Activated T-helper 1 cell treated with anti-CD3 and anti-CD28 coated beads, Interleukin-12 subunit alpha, Interleukin-12 subunit beta, Interleukin-2, Interleukin-4 antibody, amounts not matched to agents 30 ng/mL and 10 ng/mL and 1 ng/mL, durations not matched to agents 14 hours and 24 hours and 36 hours (primary cell): ENCODE data around the gene TSC1. TPM values are rescaled to one million over a fixed set of nuclear protein-coding genes. Genes with fewer than 3 reads are reported as not detected.
"Not testable (repeated sequence)": the region's sequence is repeated elsewhere in the genome, so short reads cannot be mapped to it uniquely, and the experiment has no call there.

Experiments
- DNase-seq: peaks from one replicate; pipeline ENCODE4 v3.0.0; 2021; ENCODE audit warnings: low spot score
- H3K27ac Mint-ChIP-seq: one replicate; pipeline ENCODE4 v1.8.0; 2021; ENCODE audit warnings: mild to moderate bottlenecking, mixed read lengths
- H3K27me3 Mint-ChIP-seq: one replicate; pipeline ENCODE4 v1.8.0; 2022; ENCODE audit warnings: mild to moderate bottlenecking, moderate library complexity, mixed read lengths; ENCODE audit not compliant: insufficient read depth
- H3K36me3 Mint-ChIP-seq: one replicate; pipeline ENCODE4 v1.8.0; 2021; ENCODE audit warnings: low read depth, mixed read lengths
- H3K4me1 Mint-ChIP-seq: one replicate; pipeline ENCODE4 v1.8.0; 2021; ENCODE audit warnings: low read depth, mixed read lengths
- H3K4me3 Mint-ChIP-seq: one replicate; pipeline ENCODE4 v1.8.0; 2021; ENCODE audit warnings: mild to moderate bottlenecking, moderate library complexity, mixed read lengths
- H3K9me3 Mint-ChIP-seq: one replicate; pipeline ENCODE4 v1.8.0; 2021; ENCODE audit warnings: mixed read lengths
- intact Hi-C: fragments of 100-400 bp; cut with micrococcal nuclease; formaldehyde crosslinking; loops from one replicate; pipeline ENCODE4 v1.15.1; 2024
- total RNA-seq: library from RNA; stranded (reverse); gene quantifications from 2 replicates; pipeline ENCODE4 v1.2.3, GENCODE V29; 2022

Gene TSC1
- total RNA-seq, 1 donor from 2014 or later, result 30.2 TPM

- H3K9me3 Mint-ChIP-seq, result no peaks in the 10 kb centered on the region
- H3K27ac Mint-ChIP-seq, result no peak overlapping the region
- no peaks in the 10 kb centered on the region for H3K4me1 Mint-ChIP-seq
- no peak for DNase-seq
- no peak overlapping the region for H3K4me3 Mint-ChIP-seq
- H3K27me3 Mint-ChIP-seq, result peaks cover 11% of the 10 kb centered on the region
- H3K36me3 Mint-ChIP-seq, result no peaks in the 10 kb centered on the region
- intact Hi-C loops, result no loop called here
These were observed 25.4 kb upstream of the TSC1 start for GRCh38 chr9:132969783-132970182.

- H3K36me3 Mint-ChIP-seq, intact Hi-C loops, H3K4me1 Mint-ChIP-seq, H3K9me3 Mint-ChIP-seq, H3K27me3 Mint-ChIP-seq, DNase-seq, H3K4me3 Mint-ChIP-seq, H3K27ac Mint-ChIP-seq: not testable (repeated sequence)
These were observed 23.5 kb upstream of the TSC1 start for GRCh38 chr9:132967908-132968307.

GRCh38 chr9:132965478-132965877 lies 21.1 kb upstream of the TSC1 start:
- no peaks in the 10 kb centered on the region for H3K4me1 Mint-ChIP-seq
- peaks cover 3% of the 10 kb centered on the region for H3K27me3 Mint-ChIP-seq
- no peaks in the 10 kb centered on the region for H3K9me3 Mint-ChIP-seq
- intact Hi-C loops, result no loop called here
- no peaks in the 10 kb centered on the region for H3K36me3 Mint-ChIP-seq
- H3K4me3 Mint-ChIP-seq, result no peak overlapping the region
- H3K27ac Mint-ChIP-seq, result no peak overlapping the region
- no peak for DNase-seq

DNA sequence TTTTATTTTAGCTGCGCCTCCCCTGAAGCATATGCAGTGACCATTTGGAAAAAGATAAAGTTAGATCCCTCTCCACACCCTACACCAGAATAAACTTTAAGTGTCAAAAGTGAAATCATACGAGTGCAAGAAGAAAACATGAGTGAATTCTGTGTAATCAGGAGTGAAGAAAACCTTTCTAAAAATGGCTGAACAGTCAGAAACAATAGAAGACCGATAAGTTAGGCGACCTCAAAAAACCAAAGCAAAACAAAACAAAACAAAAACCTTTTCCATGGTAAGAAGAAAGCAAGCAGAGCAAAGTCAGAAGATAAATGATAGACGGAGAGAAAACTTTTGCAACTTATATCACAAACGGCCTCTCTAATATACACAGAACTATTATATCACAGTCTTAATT lies 16.6 kb upstream of the TSC1 start:
- H3K36me3 Mint-ChIP-seq, result no peaks in the 10 kb centered on the region
- H3K27me3 Mint-ChIP-seq, result peaks cover 2% of the 10 kb centered on the region
- H3K4me3 Mint-ChIP-seq, result no peak overlapping the region
- intact Hi-C loops, result no loop called here
- H3K27ac Mint-ChIP-seq, result no peak overlapping the region
- H3K9me3 Mint-ChIP-seq, result peaks cover 5% of the 10 kb centered on the region
- no peak for DNase-seq
- H3K4me1 Mint-ChIP-seq, result no peaks in the 10 kb centered on the region

DNA sequence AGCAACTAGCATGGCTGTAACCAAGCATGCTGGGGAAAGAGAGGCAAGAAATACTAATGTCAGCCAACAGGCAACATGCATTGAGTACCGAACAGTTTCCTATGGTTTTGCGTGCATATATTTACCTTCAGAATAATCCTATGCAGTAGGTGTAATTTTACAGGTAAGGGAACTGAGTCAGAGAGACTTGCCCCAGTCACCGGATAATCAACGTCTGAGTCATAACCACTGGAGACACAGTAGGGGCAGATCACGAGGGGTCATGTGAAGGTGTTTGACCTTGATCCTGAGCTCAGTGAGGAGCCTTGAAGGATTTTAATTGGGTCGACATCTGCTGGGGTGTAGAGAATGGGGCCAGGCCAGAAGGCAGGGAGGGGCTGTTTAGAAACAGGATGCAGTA lies 13.4 kb upstream of the TSC1 start:
- Mint-ChIP-seq H3K9me3 (peaks cover 5% of the 10 kb centered on the region), H3K27me3 (no peaks in the 10 kb centered on the region), H3K4me1 (no peaks in the 10 kb centered on the region), H3K4me3 (no peak overlapping the region), H3K27ac (no peak overlapping the region), H3K36me3 (no peaks in the 10 kb centered on the region)
- DNase-seq, result no peak
- intact Hi-C loops, result no loop called here

DNA sequence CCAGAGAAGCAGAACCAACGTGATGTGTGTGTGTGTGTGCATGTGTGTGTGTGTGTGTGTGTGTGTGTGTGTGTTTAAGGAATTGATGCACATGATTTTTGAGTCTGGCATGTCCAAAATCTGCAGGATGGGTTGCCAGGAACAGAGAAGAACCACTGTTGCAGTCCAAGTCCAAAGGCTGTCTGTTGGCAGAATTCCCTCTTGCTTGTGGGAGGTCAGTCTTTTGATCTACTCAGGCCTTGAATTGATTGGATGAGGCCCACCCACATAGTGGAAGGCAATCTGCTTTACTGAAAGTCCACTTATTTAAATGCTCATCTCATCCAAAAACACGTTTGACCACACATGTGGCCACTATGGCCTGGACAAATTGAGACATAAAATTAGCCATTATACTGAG lies 11.4 kb upstream of the TSC1 start:
- peaks cover 5% of the 10 kb centered on the region for H3K9me3 Mint-ChIP-seq
- no peak overlapping the region for H3K27ac Mint-ChIP-seq
- DNase-seq, result no peak
- no peak overlapping the region for H3K4me3 Mint-ChIP-seq
- H3K27me3 Mint-ChIP-seq, result peaks cover 2% of the 10 kb centered on the region
- no peaks in the 10 kb centered on the region for H3K36me3 Mint-ChIP-seq
- H3K4me1 Mint-ChIP-seq, result no peaks in the 10 kb centered on the region
- intact Hi-C loops, result no loop called here

DNA sequence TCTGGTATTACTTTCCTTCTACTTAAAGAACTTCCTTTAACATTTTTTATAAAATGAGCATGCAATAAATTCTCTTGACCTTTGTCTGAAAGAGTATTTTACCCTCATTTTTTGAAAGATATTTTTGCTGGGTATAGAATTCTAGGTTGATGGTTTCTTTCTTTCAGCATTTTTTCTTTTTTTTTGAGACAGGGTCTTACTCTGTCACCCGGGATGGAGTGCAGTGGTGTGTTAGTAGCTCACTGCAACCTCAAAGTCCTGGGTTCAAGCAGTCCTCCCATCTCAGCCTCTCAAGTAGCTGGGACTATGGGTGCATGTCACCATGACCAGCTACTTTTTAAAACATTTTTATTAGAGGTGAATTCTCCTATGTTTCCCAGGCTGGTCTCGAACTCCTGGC lies 10.7 kb upstream of the TSC1 start:
- Mint-ChIP-seq H3K9me3 (peaks cover 5% of the 10 kb centered on the region), H3K27me3 (peaks cover 2% of the 10 kb centered on the region), H3K4me3 (no peak overlapping the region), H3K36me3 (no peaks in the 10 kb centered on the region), H3K27ac (no peak overlapping the region), H3K4me1 (no peaks in the 10 kb centered on the region)
- no peak for DNase-seq
- intact Hi-C loops, result no loop called here

- H3K9me3 Mint-ChIP-seq, result no peaks in the 10 kb centered on the region
- no peak for DNase-seq
- H3K4me3 Mint-ChIP-seq, result no peak overlapping the region
- peaks cover 3% of the 10 kb centered on the region for H3K27me3 Mint-ChIP-seq
- no peaks in the 10 kb centered on the region for H3K36me3 Mint-ChIP-seq
- peaks cover 6% of the 10 kb centered on the region for H3K4me1 Mint-ChIP-seq
- no peak overlapping the region for H3K27ac Mint-ChIP-seq
- intact Hi-C loops, result no loop called here
These were observed 5.3 kb upstream of the TSC1 start for GRCh38 chr9:132949709-132950108.

- H3K27me3 Mint-ChIP-seq, result peaks cover 3% of the 10 kb centered on the region
- H3K36me3 Mint-ChIP-seq, result no peaks in the 10 kb centered on the region
- H3K9me3 Mint-ChIP-seq, result no peaks in the 10 kb centered on the region
- intact Hi-C loops, result no loop called here
- peaks cover 9% of the 10 kb centered on the region for H3K4me1 Mint-ChIP-seq
- no peak overlapping the region for H3K27ac Mint-ChIP-seq
- DNase-seq, result no peak
- no peak overlapping the region for H3K4me3 Mint-ChIP-seq
These were observed 4.2 kb upstream of the TSC1 start for GRCh38 chr9:132948482-132949050.

DNA sequence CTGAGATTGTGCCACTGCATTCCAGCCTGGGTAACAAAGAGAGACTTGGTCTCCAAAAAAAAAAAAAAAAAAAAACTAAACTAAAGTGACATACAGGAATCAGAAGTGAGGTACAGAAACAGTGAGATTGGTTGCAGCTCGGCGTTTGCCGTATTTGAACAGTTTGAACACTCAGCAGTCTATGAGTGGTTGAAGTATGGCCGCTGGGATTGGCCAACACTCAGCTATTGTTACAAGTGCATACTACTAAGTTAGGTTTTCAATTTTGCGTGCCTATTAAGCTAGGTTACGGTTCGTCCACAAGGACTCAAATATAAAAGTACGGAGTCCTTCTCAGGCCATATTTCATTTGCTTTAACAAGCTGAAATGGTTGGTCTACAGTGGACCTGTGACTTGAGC lies 3.3 kb upstream of the TSC1 start:
- DNase-seq, result no peak
- Mint-ChIP-seq H3K4me3 (no peak overlapping the region), H3K36me3 (no peaks in the 10 kb centered on the region), H3K9me3 (no peaks in the 10 kb centered on the region), H3K4me1 (peaks cover 15% of the 10 kb centered on the region), H3K27me3 (peaks cover 3% of the 10 kb centered on the region), H3K27ac (no peak overlapping the region)
- intact Hi-C loops, result no loop called here

DNA sequence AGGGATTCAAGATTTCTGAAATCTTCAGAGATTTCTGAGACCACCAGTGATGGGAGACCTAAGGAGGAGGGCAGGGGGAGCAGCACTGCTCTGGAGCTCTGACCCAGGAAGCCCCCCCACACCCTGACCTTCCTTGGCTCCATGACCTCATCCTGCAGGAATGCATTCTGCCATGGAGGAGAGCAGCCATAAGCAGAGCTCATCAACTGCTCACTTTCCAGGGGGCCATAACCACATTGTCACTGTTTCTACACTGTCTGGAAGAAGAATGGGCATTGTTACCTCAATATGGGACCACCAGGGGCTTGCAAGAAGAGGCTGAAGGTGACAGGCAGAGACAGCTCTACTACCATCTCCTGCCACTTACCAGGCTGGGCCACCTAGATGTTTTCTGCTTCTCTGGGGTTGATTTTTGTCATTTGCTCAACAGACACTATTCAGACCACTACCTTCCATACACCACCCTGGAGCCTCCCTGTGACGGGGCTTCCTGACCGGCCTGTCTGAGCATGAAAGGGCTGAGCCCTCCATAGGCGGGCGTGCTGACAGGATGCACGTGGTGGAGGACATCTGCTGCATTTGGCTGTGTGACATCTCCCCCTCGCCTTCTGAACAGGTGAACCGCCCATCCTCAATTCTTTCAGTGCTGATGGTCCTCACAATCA lies 2.3 kb upstream of the TSC1 start:
- Mint-ChIP-seq H3K9me3 (no peaks in the 10 kb centered on the region), H3K4me3 (no peak overlapping the region), H3K27me3 (peaks cover 3% of the 10 kb centered on the region), H3K4me1 (peaks cover 23% of the 10 kb centered on the region), H3K27ac (no peak overlapping the region), H3K36me3 (no peaks in the 10 kb centered on the region)
- intact Hi-C loops, result no loop called here
- no peak for DNase-seq

DNA sequence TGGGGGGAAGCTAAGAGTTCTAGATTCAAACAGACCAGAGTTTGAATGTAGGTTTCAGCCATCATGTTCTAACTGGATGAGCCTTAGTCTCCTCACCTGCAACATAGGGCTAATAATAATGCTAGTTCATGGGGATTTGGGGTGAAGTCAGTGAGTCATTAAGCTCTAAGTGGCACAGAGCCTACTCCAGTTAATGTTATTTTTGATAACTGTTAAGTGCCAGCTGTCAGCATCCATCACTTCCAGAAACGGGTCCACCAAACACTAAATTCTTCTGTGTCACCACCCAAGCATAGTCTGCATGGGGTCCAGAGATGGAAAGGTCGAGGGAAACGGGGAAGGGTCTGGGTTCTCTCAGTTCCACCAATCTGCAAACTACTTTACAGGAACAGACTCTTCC lies 1.8 kb upstream of the TSC1 start:
- H3K4me3 Mint-ChIP-seq, result no peak overlapping the region
- no peaks in the 10 kb centered on the region for H3K9me3 Mint-ChIP-seq

GRCh38 chr9:132945186-132946130 lies 1.0 kb upstream of the TSC1 start:
- H3K27me3 Mint-ChIP-seq, result peaks cover 2% of the 10 kb centered on the region
- H3K9me3 Mint-ChIP-seq, result no peaks in the 10 kb centered on the region
- H3K4me1 Mint-ChIP-seq, result peaks cover 23% of the 10 kb centered on the region
- H3K4me3 Mint-ChIP-seq, result peak overlapping the region; percentile 94
- DNase-seq, result no peak
- intact Hi-C loops, result loop anchor here (2.0 kb wide), 3 partner anchors 67 to 203 kb away; partner anchors contain the start of genes AK8 and SPACA9
- H3K27ac Mint-ChIP-seq, result peak overlapping the region; percentile 27
- H3K36me3 Mint-ChIP-seq, result no peaks in the 10 kb centered on the region

More for the DNA sequence above, 1.8 kb upstream of the TSC1 start:
- no peaks in the 10 kb centered on the region for H3K36me3 Mint-ChIP-seq
- H3K4me1 Mint-ChIP-seq, result peaks cover 23% of the 10 kb centered on the region
- intact Hi-C loops, result no loop called here
- DNase-seq, result no peak
- H3K27ac Mint-ChIP-seq, result no peak overlapping the region
- peaks cover 2% of the 10 kb centered on the region for H3K27me3 Mint-ChIP-seq
